HL-60/S4 treated with retinoic acid at 250 ng/mL for 4 days and 3 days (cell line): ENCODE measurements around the gene DIP2A.
"Not testable (repeated sequence)": the region's sequence is repeated elsewhere in the genome, so short reads cannot be mapped to it uniquely, and the experiment has no call there.

Experiments
- in situ Hi-C: fragments of 300-500 bp; cut with MboI; formaldehyde crosslinking; loops from 2 replicates; pipeline ENCODE4 v1.7.0; 2022; ENCODE audit warnings: low sequenced_read_pairs

DIP2A gene

GRCh38 chr21:46516068-46516467 lies 57.4 kb downstream of the DIP2A start:
- in situ Hi-C loops: no loop called here

- in situ Hi-C loops: no loop called here
Observed at GRCh38 chr21:46517361-46517760, 58.7 kb downstream of the DIP2A start.

- in situ Hi-C loops: no loop called here
Observed at GRCh38 chr21:46518983-46519583, 60.4 kb downstream of the DIP2A start.

GRCh38 chr21:46527393-46527792 lies 68.7 kb downstream of the DIP2A start:
- in situ Hi-C loops: not testable (repeated sequence)

GRCh38 chr21:46527801-46528200 lies 69.1 kb downstream of the DIP2A start:
- in situ Hi-C loops: no loop called here

GRCh38 chr21:46532080-46532479 lies 73.4 kb downstream of the DIP2A start:
- in situ Hi-C loops: no loop called here

- in situ Hi-C loops: no loop called here
Observed at GRCh38 chr21:46537026-46537425, 78.3 kb downstream of the DIP2A start.

GRCh38 chr21:46538262-46538661 lies 79.6 kb downstream of the DIP2A start:
- in situ Hi-C loops: no loop called here

- in situ Hi-C loops: no loop called here
Observed at GRCh38 chr21:46538851-46539666, 80.4 kb downstream of the DIP2A start.

- in situ Hi-C loops: no loop called here
Observed at GRCh38 chr21:46540087-46540710, 81.5 kb downstream of the DIP2A start.

- in situ Hi-C loops: no loop called here
Observed at GRCh38 chr21:46542588-46543124, 84.0 kb downstream of the DIP2A start.

GRCh38 chr21:46543306-46543705 lies 84.6 kb downstream of the DIP2A start:
- in situ Hi-C loops: no loop called here

- in situ Hi-C loops: no loop called here
Observed at GRCh38 chr21:46544003-46544402, 85.3 kb downstream of the DIP2A start.

- in situ Hi-C loops: no loop called here
Observed at GRCh38 chr21:46544824-46545223, 86.1 kb downstream of the DIP2A start.

- in situ Hi-C loops: no loop called here
Observed at GRCh38 chr21:46545363-46545762, 86.7 kb downstream of the DIP2A start.

GRCh38 chr21:46545911-46546310 lies 87.2 kb downstream of the DIP2A start:
- in situ Hi-C loops: no loop called here

GRCh38 chr21:46546799-46547198 lies 88.1 kb downstream of the DIP2A start:
- in situ Hi-C loops: no loop called here

GRCh38 chr21:46549650-46550049 lies 91.0 kb downstream of the DIP2A start:
- in situ Hi-C loops: no loop called here

GRCh38 chr21:46550116-46550941 lies 91.6 kb downstream of the DIP2A start:
- in situ Hi-C loops: no loop called here

- in situ Hi-C loops: no loop called here
Observed at GRCh38 chr21:46551636-46552241, 93.0 kb downstream of the DIP2A start.
